Measurements from ENCODE around the gene KDM4B.

KDM4B gene

DNA sequence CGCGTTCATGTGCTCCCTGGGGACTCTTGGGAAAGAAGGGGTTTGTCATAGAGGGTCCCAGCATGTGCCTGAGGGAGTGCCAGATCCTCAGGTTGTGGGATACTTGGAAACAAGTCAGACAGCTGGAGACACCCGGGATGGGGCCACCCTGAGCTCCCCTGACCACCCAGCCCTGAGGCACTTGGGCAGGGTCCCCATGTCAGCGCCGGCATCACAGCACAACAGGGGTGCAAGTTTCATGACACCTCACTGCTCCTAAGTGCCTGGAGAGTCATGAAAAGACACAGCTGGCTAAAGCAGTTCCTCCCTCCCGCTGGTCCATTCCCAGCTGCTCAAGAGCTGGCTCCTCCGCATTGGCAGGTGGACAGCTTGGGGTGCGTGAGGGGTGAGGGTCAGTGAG is 102.7 kb downstream of the KDM4B start:
- Histone ChIP-seq H3K4me2 (ENCODE audit: low read length) (no peak overlapping the region), H3K27me3 (ENCODE audit: control insufficient read depth, low read length) (no peaks in the 10 kb centered on the region), H3K79me2 (ENCODE audit: control insufficient read depth, low read length) (no peaks in the 10 kb centered on the region), H3K36me3 (ENCODE audit: control insufficient read depth, low read length) (no peaks in the 10 kb centered on the region), H3K9me2 (replicated peaks; ENCODE audit: control insufficient read depth, low read length) (no peaks in the 10 kb centered on the region), H3K4me3 (ENCODE audit: low read length) (no peak overlapping the region), H4K20me1 (ENCODE audit: control insufficient read depth, insufficient read depth, low read depth, low read length) (no peaks in the 10 kb centered on the region; the same call in 1 of the 2 replicates), H3K4me1 (ENCODE audit: control insufficient read depth, low read length) (no peaks in the 10 kb centered on the region), H3K27ac (ENCODE audit: low read depth, low read length) (no peak overlapping the region), H3F3A (ENCODE audit: control insufficient read depth, insufficient read depth) (no peaks in the 10 kb centered on the region), H3K9me3 (ENCODE audit: control insufficient read depth, insufficient read depth, low read length) (no peaks in the 10 kb centered on the region)
- TF ChIP-seq, protein P1, sequence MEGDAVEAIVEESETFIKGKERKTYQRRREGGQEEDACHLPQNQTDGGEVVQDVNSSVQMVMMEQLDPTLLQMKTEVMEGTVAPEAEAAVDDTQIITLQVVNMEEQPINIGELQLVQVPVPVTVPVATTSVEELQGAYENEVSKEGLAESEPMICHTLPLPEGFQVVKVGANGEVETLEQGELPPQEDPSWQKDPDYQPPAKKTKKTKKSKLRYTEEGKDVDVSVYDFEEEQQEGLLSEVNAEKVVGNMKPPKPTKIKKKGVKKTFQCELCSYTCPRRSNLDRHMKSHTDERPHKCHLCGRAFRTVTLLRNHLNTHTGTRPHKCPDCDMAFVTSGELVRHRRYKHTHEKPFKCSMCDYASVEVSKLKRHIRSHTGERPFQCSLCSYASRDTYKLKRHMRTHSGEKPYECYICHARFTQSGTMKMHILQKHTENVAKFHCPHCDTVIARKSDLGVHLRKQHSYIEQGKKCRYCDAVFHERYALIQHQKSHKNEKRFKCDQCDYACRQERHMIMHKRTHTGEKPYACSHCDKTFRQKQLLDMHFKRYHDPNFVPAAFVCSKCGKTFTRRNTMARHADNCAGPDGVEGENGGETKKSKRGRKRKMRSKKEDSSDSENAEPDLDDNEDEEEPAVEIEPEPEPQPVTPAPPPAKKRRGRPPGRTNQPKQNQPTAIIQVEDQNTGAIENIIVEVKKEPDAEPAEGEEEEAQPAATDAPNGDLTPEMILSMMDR (IDR thresholded peaks at IDR 0.05; ENCODE audit: low read depth, low read length, poor library complexity, severe bottlenecking), result no peak
- no peak for TF ChIP-seq EZH2phosphoT487 (IDR thresholded peaks at IDR 0.05; ENCODE audit: borderline replicate concordance, low read length)

DNA sequence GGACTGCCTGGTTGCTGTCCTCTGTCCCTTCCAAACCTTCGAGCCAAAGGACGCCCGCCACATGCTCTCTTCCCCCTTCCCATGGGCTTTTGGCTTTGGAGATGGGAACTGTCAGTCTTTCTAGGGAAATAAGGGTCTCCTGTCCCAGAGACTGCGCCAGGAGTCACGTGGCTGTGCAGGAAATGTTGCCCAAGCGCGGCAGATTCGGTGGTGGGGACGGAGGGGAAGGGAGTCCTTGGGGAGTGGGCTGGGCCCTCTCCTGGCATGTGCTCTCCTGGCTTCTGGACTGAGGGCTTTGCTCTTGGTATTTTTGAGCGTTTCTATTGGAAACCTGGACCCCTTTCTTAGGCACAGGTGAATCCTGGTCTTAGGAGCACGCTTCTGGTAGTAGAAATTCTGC is 103.2 kb downstream of the KDM4B start:
- Histone ChIP-seq H3K4me1 (ENCODE audit: control insufficient read depth, low read length) (no peaks in the 10 kb centered on the region), H3K79me2 (ENCODE audit: control insufficient read depth, low read length) (no peaks in the 10 kb centered on the region), H3K27ac (ENCODE audit: low read depth, low read length) (no peak overlapping the region), H3F3A (ENCODE audit: control insufficient read depth, insufficient read depth) (no peaks in the 10 kb centered on the region), H4K20me1 (ENCODE audit: control insufficient read depth, insufficient read depth, low read depth, low read length) (no peaks in the 10 kb centered on the region), H3K4me2 (ENCODE audit: low read length) (no peak overlapping the region), H3K4me3 (ENCODE audit: low read length) (no peak overlapping the region), H3K36me3 (ENCODE audit: control insufficient read depth, low read length) (no peaks in the 10 kb centered on the region), H3K9me2 (replicated peaks; ENCODE audit: control insufficient read depth, low read length) (no peaks in the 10 kb centered on the region), H3K27me3 (ENCODE audit: control insufficient read depth, low read length) (no peaks in the 10 kb centered on the region), H3K9me3 (ENCODE audit: control insufficient read depth, insufficient read depth, low read length) (no peaks in the 10 kb centered on the region)
- no peak for TF ChIP-seq EZH2phosphoT487 (IDR thresholded peaks at IDR 0.05; ENCODE audit: borderline replicate concordance, low read length)
- TF ChIP-seq, protein P1 (IDR thresholded peaks at IDR 0.05; ENCODE audit: low read depth, low read length, poor library complexity, severe bottlenecking), result no peak

DNA sequence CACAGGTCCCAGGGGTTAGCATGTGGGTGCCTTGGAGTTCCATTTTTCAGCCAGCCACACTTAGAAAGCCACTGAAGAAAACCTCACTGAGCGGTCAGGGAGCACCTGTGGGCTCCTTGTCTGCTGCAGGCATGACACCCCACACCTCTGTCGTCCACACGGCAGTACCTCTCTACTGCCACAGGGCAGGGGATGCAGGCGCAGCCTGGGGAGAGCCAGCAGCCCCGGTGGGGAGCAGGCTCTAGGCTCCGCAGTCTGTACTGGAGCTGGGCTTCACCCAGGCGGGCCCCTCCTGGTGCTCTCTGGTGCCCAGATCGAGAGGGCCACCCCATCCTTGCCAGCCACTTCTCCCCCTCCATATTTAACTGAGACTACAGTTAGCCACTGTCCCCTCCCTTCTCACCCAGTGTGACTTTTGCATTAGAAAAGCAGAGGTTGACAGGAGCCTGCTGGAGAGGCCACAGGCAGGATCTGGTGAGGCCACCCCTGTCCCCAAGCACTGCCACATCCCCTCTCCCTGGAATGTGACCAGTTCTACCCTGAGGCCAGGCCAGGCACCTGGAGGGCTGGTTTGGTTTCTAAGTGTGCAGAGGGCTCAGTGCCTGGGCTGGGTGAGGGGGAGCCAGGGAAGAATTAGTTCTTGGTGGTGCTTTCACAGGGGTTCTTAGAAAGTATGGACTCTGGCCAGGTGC is 104.4 kb downstream of the KDM4B start:
- no peaks in the 10 kb centered on the region for H3K79me2 ChIP-seq (ENCODE audit: control insufficient read depth, low read length)
- H3K9me2 ChIP-seq (replicated peaks; ENCODE audit: control insufficient read depth, low read length), result no peaks in the 10 kb centered on the region
- no peak overlapping the region for H3K4me3 ChIP-seq (ENCODE audit: low read length)
- no peaks in the 10 kb centered on the region for H3F3A ChIP-seq (ENCODE audit: control insufficient read depth, insufficient read depth)
- no peaks in the 10 kb centered on the region for H3K27me3 ChIP-seq (ENCODE audit: control insufficient read depth, low read length)
- H3K9me3 ChIP-seq (ENCODE audit: control insufficient read depth, insufficient read depth, low read length), result no peaks in the 10 kb centered on the region
- no peak for TF ChIP-seq EZH2phosphoT487 (IDR thresholded peaks at IDR 0.05; ENCODE audit: borderline replicate concordance, low read length)
- TF ChIP-seq, protein P1 (IDR thresholded peaks at IDR 0.05; ENCODE audit: low read depth, low read length, poor library complexity, severe bottlenecking), result no peak
- H3K36me3 ChIP-seq (ENCODE audit: control insufficient read depth, low read length), result no peaks in the 10 kb centered on the region
- no peak overlapping the region for H3K4me2 ChIP-seq (ENCODE audit: low read length)
- H4K20me1 ChIP-seq (ENCODE audit: control insufficient read depth, insufficient read depth, low read depth, low read length), result no peaks in the 10 kb centered on the region
- H3K4me1 ChIP-seq (ENCODE audit: control insufficient read depth, low read length), result no peaks in the 10 kb centered on the region
- H3K27ac ChIP-seq (ENCODE audit: low read depth, low read length), result no peak overlapping the region
